GM18909 (cell line): ENCODE measurements around the gene PLB1.

Source experiments
- ATAC-seq: cut with Tn5 transposase; IDR thresholded peaks from one replicate; pipeline ENCODE4 v1.9.1; 2021; ENCODE audit warnings: mild to moderate bottlenecking; ENCODE audit not compliant: unreplicated experiment, poor library complexity

The PLB1 gene

GRCh38 chr2:28636491-28636890 lies 140.6 kb downstream of the PLB1 start:
- ATAC-seq = no peak

- no peak for ATAC-seq
Observed at GRCh38 chr2:28637066-28638047, 141.5 kb downstream of the PLB1 start.

DNA sequence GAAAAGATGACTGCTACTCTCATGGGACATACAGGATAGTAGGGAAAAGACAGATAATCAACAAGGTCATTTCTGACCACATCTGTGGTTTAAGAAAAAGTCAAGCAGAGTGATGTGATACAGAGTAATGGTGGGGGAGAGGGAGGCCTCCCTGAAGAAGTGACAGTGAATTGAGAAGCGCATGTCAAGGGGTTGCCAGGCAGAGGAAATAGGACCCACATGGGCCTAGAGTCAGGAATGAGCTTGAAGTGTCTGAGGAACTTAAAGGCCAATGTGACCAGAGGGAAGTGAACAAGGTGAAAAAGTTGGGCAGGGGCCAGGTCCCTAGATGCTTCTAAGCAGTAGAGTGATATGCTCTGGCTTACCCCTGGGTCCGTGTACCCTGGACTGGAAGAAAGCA lies 142.2 kb downstream of the PLB1 start:
- ATAC-seq = no peak

DNA sequence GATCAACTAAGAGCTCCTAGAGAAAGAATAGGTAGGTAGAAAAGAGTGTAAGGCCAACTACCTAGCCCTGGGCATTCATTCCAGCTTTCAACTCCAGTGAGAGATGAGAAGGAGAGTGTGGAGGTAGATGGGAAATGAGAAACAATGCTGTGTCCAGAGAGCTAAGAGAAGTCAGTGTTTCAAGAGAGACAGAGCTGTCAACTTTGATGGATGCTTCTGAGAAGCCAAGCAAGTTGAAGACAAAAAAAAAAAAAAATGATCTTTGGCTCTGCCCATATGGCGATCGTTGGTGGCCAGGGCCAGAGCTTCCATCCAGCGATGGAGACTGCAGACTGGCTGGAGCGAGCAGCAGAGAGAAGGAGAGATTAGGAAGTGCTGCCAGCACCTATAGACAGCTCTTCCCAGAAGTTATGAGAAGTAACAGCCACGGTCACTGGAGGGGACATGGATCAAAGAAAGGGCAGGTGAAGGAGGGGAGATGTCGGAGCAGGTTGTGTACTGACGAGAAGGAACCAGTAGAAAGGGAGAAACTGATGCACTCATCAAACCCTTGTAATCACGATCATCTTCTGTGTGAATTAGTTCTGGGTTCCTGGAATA lies 143.3 kb downstream of the PLB1 start:
- no peak for ATAC-seq

GRCh38 chr2:28639836-28640235 lies 144.0 kb downstream of the PLB1 start:
- ATAC-seq = no peak

DNA sequence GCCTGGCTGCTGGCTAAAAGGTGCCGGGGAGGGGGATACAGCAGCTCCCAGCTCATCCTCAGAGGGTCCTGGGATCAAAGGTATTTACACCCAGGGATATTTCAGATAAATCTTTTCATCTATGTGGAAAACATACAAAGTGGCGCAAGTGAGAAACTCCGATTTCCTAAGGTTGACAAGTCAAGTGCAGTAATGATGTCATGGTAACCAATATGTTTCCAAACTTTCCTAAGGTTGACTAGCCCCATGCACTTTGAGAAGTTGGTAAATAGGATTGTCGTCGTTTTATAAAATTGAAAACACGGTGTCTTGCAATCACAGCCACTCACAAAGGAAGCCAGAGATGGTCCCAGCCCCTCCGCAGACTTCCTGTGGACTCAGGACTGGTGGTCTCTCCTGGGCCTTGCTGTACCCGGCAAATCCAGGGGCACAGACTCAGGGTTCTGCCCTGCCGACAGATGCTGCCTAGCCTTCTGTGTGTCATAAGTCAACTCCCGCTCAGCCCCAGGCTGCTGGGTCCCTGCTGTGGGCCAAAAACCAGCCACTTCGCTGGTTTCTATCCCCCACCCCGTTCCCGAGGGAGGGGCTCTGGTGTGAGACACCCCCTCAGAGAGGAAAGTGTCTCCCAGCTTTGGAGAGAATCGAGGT lies 144.5 kb downstream of the PLB1 start:
- no peak for ATAC-seq

- no peak for ATAC-seq
Observed at GRCh38 chr2:28640908-28641300, 145.0 kb downstream of the PLB1 start.

GRCh38 chr2:28642796-28643195 lies 146.9 kb downstream of the PLB1 start:
- no peak for ATAC-seq

- no peak for ATAC-seq
Observed at GRCh38 chr2:28643327-28643726, 147.5 kb downstream of the PLB1 start.

DNA sequence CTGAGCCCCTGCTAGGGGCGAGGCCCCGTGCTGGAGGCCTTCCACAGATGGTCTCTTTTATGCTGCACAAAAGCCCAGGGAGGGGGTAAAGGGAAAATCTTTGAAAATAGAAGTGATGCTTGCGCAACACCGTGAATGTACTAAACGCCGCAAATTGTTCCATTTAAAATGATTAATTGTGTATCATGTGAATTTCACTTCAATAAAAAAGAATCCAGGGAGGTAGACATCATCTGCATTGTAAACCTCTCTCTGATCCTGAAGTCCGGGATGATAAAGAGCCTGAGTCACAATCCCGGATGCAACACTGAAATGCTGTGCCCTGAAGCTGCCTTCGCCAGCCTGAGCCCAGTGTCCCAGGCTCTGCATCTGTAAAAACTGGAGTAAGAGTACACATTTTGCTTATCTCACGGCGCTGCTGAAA lies 148.1 kb downstream of the PLB1 start:
- ATAC-seq = no peak

GRCh38 chr2:28644760-28645159 lies 148.9 kb downstream of the PLB1 start:
- ATAC-seq = no peak

- no peak for ATAC-seq
Observed at GRCh38 chr2:28645553-28645952, 149.7 kb downstream of the PLB1 start.

GRCh38 chr2:28647682-28648081 lies 151.8 kb downstream of the PLB1 start:
- no peak for ATAC-seq

DNA sequence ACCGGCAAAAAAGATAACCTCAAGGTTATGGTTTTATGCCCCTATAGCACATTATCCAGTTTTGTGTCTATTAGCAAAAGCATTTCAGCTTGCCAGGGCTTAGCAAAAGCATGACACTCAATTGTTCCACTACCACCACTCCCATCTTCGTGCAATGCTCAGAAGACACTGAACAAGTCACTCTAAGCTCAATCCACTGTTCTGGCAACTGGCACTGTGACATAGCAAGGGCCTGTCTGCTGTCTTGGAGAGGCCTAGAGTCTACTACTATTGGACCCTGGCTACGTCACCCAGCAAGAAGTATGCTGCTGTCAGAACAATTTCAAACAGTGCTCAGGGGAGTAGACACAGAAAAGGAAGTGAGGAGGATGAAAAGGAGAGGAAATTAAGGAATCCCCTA lies 152.3 kb downstream of the PLB1 start:
- ATAC-seq = no peak

- ATAC-seq = no peak
Observed at GRCh38 chr2:28648671-28649395, 153.0 kb downstream of the PLB1 start.

DNA sequence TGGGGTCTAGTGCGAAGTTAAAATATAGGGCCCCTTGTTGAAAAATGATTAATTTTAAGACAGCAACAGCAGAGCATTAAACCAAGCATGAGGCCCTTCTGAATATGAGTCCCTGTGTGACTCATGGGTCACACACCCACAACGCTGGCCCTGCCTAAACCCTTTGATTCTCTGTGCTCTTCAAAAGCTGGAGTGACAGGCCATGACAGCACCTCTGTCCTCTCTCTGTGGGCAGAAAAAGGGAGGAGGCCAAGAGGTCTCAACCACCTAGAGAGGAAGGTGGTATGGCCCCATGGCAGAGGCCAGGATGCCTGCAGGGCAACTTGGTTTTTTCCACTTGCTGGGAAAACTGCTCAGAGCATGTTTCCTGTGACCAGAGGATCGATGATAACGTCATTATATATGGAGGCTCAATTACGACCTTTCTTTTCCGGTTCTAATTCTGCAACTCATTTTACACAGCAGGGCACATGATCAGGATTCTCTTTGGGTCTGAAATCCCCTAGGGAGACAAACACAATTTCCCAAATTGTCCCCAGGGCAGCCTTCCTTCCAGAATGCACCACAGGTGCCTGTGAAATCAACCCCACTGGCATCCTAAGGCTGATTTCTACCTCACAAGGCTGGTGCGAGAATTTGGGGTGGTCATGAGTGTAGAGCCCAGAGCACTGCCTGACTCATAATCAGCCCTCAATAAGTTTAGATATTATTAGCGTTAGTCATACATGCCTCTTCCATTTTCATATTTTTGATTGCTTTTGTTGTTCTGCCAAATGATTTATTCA lies 153.8 kb downstream of the PLB1 start:
- no peak for ATAC-seq

DNA sequence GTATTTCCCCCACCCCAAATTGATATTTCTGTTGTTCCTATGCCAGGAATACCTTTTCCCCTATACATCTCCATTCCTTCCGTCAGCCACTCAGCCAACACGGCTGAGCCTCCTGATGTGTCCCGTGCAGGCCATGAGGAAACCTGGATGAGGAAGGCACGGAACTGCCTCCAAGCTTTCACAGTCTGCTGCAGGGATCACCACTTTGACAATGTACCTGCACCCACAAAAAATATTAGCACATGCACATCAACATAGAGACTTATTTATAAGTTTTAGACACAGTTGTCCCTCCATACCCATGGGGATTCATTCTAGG lies 154.4 kb downstream of the PLB1 start:
- ATAC-seq = no peak

DNA sequence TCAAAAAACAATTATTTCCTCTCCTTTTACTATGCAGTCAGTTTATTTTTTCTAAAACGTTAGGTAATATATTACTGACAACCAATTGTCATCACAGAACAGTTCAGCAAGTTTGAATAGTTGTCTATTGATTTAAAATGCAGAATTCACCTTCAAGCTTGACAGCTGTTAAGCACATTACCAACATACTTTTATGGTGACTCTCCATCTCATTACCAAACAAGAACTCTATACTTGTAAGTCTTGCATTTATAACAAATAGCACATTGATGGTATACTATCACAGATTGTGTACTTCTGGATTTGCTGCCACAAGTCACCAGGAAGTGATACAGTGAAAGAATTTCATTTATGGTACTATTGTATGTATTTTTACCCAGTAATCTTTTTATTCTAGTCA lies 156.4 kb downstream of the PLB1 start:
- ATAC-seq = no peak

DNA sequence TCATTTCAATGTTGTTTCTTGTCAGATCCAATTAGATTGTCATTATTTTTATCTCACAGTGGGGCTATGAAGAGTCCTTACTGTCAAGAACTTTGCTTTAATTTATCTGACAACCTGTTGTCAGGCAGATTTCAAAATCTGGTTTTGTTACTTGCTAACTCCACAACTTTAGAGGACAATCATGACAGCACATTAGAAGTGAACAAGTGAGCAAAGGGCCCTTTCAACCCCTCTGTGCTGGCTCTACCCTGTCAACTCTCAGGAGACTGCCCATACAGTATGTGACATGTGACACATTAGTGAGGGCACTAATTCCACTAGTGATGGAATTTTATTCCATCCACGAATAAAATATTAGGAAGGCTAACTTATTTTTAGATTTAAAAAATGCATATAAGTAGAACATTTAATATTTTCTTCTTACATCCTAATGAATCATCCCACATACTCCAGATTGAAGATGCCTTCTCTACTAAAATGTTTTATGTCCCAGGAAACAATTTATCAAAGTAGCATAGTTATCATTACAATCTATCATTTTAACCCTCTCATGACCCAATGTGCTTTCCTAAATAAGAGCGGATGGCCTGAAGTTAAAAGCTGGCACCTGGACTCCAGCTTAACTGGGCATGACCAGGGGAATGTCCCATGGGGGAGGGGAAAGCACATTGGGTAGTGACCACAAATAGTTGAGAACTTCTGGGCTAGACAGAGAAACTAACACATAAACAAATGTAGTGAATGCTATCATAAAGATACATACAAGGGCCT lies 158.2 kb downstream of the PLB1 start:
- no peak for ATAC-seq
